ENCODE data around the gene THBS1. TPM values are rescaled to one million over a fixed set of nuclear protein-coding genes. Genes with fewer than 3 reads are reported as not detected.

Gene THBS1
- total RNA-seq, 1 donor from 2014 or later = 377 TPM

DNA sequence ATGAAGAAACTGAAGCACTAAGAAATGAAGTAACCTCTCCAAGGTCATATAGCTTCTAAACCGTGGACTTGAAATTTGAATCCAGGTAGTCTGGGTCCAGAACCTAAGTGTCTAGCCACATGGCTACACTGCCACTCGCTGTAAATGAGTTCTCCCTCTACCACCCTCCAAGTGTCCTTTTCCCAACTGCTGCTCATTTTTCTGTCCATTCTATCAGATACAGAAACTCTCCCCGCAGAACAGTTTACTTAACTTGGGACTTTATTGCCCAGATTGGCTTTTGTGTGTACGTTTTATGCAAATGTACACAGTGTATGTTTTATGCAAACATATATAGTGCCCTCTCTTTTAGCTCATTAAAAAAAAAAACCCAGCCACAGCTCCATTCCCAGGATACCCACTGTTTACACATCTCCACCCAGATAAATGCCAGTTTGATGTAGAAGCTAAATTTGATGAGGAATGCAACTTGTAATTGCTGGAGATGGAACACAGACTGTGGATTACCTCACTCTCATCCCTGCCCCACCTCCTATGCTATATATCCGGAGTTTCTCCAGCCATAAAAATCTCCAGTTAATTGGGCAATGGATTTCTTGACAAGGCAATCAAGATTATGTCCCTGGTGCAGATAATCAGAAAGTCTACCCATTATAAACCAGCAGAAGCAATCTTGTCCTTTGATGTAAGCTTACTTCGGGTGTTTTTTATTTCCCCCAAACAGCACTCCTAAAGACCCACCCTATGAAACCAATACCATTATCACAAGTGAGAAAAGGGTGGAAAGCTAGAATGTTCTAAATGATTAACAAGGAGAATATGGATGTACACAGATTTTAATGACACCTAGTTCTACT, 42.0 kb downstream of the THBS1 start:
- ATAC-seq (no peak), DNase-seq (no peak)
- Histone ChIP-seq H3K27ac (no peak overlapping the region), H3K9me3 (no peaks in the 10 kb centered on the region), H3K36me3 (no peaks in the 10 kb centered on the region), H3K4me3 (no peak overlapping the region), H3K4me1 (peaks cover 23% of the 10 kb centered on the region), H3K27me3 (no peaks in the 10 kb centered on the region)
- TF ChIP-seq CTCF (IDR thresholded peaks at IDR 0.05) = no peak
- intact Hi-C loops (cut with DNase I) = no loop called here

GRCh38 chr15:39623529-39623931, 42.7 kb downstream of the THBS1 start:
- ATAC-seq (peak; percentile 50), DNase-seq (no peak)
- Histone ChIP-seq H3K27me3 (no peaks in the 10 kb centered on the region), H3K4me1 (peaks cover 27% of the 10 kb centered on the region), H3K36me3 (no peaks in the 10 kb centered on the region), H3K4me3 (no peak overlapping the region), H3K9me3 (no peaks in the 10 kb centered on the region), H3K27ac (no peak overlapping the region)
- intact Hi-C loops (cut with DNase I) = no loop called here
- no peak for TF ChIP-seq CTCF (IDR thresholded peaks at IDR 0.05)

DNA sequence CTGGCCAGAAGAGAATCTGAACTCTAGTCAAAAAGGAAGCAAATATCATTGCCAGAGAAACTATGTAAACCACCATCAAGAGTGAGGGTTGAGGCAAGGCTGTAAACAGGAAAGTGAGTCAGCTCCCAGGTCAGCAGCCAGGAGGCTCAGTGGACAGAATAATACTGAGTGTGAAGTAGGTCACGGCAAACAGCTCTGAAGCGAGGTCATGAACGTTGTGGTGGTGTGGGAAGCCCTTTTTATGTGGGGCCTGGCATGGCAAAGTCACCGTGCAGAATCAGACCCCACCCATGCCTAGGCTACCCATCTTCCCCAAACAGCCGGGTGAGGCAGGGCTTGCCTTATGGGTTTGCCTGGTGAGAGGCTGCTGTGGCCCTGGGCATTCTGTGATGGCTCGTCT, 43.9 kb downstream of the THBS1 start:
- Histone ChIP-seq H3K27me3 (no peaks in the 10 kb centered on the region), H3K4me3 (no peak overlapping the region), H3K4me1 (peaks cover 34% of the 10 kb centered on the region), H3K9me3 (no peaks in the 10 kb centered on the region), H3K27ac (peak overlapping the region; percentile 56), H3K36me3 (no peaks in the 10 kb centered on the region)
- no peak for DNase-seq
- no peak for TF ChIP-seq CTCF (IDR thresholded peaks at IDR 0.05)
- intact Hi-C loops (cut with DNase I) = no loop called here
- peak; percentile 78 for ATAC-seq

DNA sequence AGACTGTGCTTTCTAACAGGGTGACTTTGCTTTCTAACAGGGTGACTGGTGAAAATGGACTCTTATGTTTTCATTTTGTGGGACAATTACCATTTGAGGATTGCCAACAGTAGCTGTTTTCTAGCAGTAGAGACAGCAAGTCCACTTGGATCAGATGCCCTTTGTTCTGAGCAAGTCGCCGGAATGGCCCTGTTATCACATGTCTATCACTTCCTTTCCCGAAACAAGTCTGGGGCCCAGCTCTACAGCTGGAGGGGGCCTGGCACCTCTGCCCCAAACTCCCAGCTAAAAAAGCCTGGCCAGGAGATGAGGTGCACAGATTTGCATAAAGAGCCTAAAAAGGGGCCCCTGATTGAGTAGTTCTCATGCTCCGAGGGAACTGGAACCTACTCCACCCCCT, 44.6 kb downstream of the THBS1 start:
- H3K27me3 ChIP-seq = no peaks in the 10 kb centered on the region
- peak overlapping the region; percentile 56 for H3K27ac ChIP-seq
- TF ChIP-seq CTCF (IDR thresholded peaks at IDR 0.05) = no peak
- H3K36me3 ChIP-seq = no peaks in the 10 kb centered on the region
- H3K4me1 ChIP-seq = peaks cover 34% of the 10 kb centered on the region
- intact Hi-C loops (cut with DNase I) = no loop called here
- no peak for ATAC-seq
- no peak for DNase-seq
- H3K9me3 ChIP-seq = no peaks in the 10 kb centered on the region
- no peak overlapping the region for H3K4me3 ChIP-seq

GRCh38 chr15:39625856-39626255, 45.0 kb downstream of the THBS1 start:
- Histone ChIP-seq H3K36me3 (no peaks in the 10 kb centered on the region), H3K27ac (no peak overlapping the region), H3K4me3 (no peak overlapping the region), H3K4me1 (peaks cover 34% of the 10 kb centered on the region), H3K9me3 (no peaks in the 10 kb centered on the region), H3K27me3 (no peaks in the 10 kb centered on the region)
- DNase-seq (no peak), ATAC-seq (no peak)
- TF ChIP-seq CTCF (IDR thresholded peaks at IDR 0.05) = no peak
- intact Hi-C loops (cut with DNase I) = no loop called here
